ENCODE data around the gene FAM216B.

GRCh38 chr13:42740753-42741152, 40.6 kb upstream of the FAM216B start:
- TF ChIP-seq SP1 (IDR thresholded peaks at IDR 0.05) (no peak), SUZ12 (IDR thresholded peaks at IDR 0.05) (no peak), ZNF384 (IDR thresholded peaks at IDR 0.05) (no peak), TARDBP (IDR thresholded peaks at IDR 0.05) (no peak), LEF1 (IDR thresholded peaks at IDR 0.05; ENCODE audit: borderline replicate concordance) (no peak), BHLHE40 (IDR thresholded peaks at IDR 0.05; ENCODE audit: borderline replicate concordance) (no peak), NFRKB (IDR thresholded peaks at IDR 0.05) (no peak), FOXM1 (IDR thresholded peaks at IDR 0.05; ENCODE audit: borderline replicate concordance) (no peak), ARNT (IDR thresholded peaks at IDR 0.05) (no peak)

All from HEK293T (cell line).